T1000 (cell line): ENCODE data around the gene CEP41.

Experiments
- DNase-seq: peaks from one replicate; lab custom pipeline; 2025; ENCODE audit warnings: mixed read lengths; lab: John Stamatoyannopoulos, UW

The CEP41 gene

DNA sequence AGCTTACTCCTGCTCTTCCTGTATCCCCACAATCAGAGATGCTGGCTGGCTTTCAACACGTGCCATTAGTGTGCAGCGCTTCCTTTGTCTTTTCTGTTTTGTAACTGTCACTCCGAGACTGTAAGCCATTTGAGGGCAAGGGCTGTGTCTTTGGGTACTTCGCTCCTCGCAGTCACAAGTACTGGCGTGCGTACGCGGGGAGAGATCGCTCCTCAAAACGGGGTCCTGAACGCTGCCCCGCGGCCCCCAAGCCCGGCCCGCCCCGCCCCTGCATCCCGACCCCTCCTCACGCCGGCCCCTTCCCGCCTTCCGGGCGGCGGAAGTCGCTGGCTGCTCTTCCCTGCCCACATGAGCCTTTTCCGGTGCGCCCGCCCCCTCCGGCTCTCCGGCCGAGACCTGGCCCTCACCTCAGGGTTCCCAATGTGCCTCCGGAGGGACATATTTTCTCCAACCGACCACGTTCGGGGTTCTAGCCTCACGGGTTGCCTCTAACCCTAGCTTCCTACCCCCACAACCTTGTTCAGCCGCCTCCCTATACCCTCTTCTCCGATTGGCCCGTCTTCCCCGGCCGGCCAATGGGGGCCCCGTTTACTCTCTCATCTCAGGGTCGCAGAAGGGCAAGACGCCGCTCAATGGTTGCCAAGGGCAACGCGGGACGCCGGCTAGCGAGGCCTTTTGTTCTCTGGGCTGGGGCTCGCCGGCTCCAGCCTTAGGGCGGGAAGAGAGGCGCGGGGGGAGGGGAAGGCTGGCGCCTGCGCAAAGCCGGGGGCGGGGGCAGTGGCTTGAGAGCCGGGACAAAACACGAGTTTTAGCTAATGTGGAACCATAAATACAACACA lies at the start of gene CEP41:
Gene CEP41 (minus strand): TSS at position 490 of the 839 bp plus-strand sequence. CDS start 50 bp downstream, at position 440.
- peak; percentile 91 for DNase-seq

DNA sequence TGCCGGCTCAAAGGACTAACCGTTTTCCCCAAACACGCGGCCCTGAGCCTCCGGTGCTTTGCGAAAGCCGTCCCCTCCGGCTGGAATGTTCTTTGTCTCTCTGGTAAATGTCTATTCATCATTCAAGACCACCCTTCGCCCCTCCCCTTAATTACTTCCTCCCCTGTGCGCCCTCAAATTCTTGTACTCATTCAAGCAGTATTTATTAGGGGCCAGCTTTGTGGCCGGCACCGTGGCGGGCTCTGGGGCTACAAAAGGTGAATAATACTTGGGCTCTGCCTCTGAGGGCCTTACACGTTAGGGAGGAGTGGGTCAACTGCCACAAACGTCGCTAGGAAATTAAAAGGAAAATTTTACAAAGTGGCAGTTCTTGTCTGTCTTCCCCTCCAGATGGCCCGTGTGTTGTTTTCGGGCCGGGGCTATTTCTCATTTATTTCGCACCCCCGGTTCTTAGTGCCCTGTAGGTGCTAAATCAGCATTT lies 49.5 kb upstream of the CEP41 start:
- DNase-seq: no peak

DNA sequence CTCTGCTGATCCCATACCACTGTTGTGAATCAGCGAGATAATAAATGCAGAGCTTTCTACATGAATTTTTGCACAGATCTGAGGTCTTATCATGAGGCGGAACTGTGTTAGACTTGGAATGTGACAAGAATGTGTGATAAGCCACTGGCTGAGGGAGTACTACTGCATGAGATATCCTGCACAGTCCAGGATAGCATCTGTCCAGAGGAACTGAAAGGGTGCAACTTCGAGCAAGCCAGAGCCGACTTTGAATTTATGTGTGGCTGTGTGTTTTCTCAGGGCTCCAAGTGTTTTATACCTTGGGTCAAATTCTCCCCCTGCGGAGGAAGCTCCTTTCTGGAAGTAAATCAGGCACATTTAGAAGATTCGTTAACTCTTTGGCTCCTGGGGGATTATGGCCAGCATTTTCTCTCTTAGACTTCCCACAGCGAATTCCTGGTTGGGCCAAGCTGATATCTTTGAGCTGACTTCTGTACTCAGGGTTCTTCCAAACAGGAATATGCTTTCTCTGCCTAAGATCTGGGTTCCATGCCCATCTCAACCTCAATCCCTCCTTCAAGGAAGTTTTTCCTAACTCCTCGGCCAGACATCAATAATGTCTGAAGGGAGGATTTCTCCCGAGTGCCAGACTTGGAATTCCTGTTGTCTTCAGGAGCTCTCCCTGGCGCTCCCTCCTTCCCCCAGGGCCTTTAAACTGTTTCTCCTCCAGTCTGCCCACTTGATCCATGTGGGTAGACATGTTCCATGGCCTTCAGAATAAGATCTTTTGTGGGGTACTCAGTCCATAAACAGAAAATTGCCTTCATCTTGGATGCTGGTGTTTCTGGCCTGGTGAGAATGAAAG lies 48.5 kb upstream of the CEP41 start:
- DNase-seq: no peak

GRCh38 chr7:130488392-130489139 lies 47.8 kb upstream of the CEP41 start:
- no peak for DNase-seq

- DNase-seq: no peak
These were observed 46.2 kb upstream of the CEP41 start for GRCh38 chr7:130486954-130487436.

DNA sequence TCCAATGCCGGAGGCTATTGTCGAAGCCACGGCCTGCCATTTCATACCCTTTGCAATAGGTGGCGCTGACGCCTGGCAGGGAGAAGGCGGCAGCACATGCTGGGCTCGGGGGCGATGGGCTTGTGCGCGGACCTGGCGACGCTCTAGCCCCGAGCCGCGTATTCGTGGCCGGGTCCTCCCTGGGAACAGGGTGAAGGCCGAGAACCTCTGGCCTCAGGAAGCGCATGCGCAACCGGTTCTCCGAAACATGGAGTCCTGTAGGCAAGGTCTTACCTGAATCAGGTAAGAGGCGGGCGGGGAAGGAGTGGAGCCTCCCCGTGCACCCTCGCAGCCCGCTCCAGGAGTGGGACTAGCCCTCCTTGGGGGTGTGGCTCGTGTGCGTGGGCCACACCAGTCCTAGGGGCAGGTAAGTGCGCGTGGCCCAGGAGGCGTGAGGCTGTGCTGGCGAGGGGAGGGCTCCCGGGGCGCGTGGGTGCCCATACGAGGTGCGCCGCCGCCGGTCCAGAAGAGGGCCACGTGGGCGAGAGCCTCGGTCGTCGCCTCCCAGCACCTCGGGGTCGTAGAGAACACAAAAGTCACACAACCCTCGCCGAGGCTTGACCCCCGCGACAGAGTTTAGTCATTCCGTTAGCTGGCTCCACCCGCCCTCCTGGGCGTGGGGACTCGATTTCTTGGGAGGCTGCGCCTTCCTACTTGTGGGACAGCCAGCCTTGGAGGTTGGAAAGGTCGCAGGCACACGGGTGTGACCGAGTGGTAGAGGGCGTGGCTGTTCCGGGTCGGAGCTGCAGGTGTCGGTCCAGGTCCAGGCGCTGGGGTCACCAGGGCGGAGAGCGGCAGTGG lies 45.5 kb upstream of the CEP41 start:
- DNase-seq: no peak

- no peak for DNase-seq
These were observed 44.9 kb upstream of the CEP41 start for GRCh38 chr7:130485734-130486113.

- no peak for DNase-seq
These were observed 42.2 kb upstream of the CEP41 start for GRCh38 chr7:130483031-130483430.

GRCh38 chr7:130481898-130482297 lies 41.1 kb upstream of the CEP41 start:
- no peak for DNase-seq

GRCh38 chr7:130479716-130480400 lies 39.0 kb upstream of the CEP41 start:
- DNase-seq: no peak

DNA sequence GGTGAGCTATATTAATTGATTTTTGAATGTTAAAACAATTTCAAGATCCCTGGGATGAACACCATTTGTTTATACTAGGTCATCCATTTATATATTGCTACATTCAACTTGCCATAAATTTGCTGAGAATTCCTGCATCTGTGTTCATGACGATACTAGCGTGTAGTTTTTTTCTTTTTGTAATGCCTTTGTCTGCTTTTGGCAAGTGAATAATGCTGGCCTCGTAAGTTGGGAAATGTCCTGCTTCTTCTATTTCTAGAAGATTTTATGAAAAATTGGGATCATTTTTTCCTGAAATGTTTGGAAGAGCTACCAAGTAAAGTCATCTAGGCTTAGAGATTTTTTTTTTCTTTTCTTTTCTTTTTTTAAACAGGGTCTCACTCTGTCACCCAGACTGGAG lies 38.2 kb upstream of the CEP41 start:
- no peak for DNase-seq

DNA sequence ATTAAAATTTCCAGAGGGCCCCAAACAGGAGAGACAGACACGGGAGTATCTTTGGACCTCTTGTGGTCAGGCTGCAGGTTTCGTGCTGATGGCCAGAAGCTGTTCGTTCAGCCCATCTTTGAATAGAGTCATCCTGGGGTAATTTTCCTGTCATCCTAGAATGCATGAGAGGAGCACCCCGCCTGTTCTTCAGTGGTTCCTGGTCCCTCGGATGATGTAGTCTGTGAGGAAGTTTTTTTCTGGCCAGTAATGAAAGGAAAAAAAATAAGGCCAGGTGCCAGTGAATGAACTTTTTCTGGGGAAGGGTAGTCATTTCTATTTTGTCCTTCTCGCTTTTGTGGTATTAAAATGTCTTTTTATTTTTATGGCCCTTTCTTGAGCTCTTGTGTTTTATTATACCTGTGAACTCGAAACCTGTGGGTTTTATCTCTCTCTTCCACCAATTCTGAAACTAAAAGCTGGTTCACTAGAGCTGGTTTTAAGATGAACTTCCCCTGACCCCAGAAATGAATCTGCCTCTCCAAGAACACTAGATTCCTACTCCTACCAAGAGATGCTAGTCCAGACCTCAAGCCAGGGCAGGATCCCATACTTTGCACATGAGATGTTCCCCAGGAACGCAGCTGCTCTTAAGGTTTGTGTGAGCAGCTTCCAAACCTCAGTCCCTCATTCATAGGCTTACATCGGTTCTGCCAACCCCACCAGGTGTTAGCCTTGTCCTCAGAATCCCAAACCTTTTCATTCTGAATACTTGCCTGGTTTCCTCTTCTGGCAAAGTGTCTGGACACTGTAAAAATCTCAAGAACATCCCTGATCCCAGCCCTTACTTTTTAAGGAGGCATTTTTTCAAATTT lies 35.7 kb upstream of the CEP41 start:
- DNase-seq: no peak

DNA sequence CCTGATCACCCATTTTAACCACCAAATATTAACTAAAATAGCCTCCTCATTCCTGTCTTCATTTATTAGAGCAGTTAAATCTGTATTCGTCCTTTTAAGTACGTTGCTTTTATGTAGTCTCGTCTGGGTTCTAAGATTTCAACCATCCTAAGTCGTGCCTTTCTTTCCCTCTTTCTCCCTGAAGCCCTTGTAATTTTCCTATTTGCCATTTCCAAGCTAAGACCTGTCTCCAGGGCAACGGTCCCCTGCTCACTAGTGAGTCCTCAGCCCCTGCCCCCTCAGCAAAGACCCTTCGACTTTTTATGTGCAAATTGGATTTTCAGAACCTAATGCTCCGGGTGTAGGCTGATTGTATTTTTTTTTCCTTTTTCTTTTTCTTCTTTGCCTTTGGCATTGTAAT lies 35.0 kb upstream of the CEP41 start:
- DNase-seq: no peak

DNA sequence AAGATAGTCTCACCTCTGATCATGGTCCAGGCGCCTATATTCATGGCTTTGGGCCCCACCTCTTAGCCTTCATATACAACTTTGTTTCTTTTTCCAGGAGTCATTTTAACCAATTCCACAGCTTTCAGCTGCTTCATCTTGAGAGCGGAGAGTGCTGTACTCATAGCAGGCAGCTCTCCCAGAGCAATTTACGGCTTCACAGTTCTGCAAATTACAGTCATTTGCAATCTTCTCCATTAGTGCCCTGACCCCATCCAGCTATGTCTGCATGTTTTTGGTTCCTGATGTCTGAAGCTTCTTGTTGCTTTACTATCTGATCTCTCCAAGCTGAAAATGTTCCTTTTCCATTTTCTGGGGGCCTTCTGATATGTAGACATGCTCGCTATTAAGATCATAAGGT lies 33.1 kb upstream of the CEP41 start:
- no peak for DNase-seq

DNA sequence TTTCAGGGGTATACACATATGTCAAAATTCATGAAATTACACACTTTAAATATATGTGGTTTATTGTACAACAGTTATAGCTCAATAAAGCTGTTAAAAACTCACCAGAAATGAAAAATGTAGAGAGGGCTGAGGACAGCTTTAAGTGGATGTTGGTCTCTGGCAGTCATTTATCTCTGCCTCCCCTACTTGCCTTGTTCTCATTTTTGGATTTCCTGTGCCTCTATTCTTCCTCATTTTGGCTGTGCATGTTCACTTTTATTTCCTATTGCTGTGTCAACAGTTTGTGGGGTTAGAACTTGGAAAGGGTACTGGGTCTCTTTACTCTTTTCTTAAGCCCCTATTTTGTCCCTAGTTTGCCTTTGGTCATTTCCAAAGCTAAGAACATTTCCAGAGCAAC lies 32.5 kb upstream of the CEP41 start:
- no peak for DNase-seq

DNA sequence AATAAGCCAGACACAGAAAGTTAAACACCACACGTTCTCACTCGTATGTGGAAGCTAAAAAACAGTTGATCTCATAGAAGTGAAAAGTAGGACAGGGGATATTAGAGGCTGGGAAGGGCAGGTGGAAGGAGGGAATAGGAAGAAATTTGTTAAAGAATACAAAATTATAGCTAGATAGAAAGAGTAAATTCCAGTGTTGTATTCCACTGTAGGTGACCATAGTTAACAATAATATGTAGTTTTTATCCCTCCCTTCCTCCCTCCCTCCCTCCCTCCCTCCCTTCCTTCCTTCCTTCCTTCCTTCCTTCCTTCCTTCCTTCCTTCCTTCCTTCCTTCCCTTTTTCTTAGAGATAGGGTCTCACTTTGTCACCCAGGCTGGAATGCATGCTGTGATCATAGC lies 31.2 kb upstream of the CEP41 start:
- DNase-seq: no peak

GRCh38 chr7:130468612-130469011 lies 27.8 kb upstream of the CEP41 start:
- DNase-seq: no peak

- no peak for DNase-seq
These were observed 23.0 kb upstream of the CEP41 start for GRCh38 chr7:130463553-130464434.

DNA sequence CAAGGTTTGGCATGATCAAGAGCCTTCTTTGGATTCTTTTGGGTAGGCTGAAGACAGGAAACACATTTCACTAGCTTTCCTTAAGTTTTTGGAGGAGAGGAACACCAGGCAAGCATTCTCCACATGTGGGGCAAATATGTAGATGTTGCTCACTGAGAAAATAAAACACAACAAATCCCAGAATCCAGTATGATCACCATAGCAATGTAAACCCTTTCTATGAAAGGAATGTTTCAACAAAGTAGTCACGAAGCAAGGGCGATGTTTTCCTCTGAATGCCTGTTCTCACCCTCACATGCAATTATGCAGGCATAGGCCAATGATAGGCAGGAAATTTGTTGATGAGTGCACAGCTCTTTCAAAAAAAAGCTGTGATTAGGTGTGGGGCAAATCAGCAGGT lies 20.5 kb upstream of the CEP41 start:
- DNase-seq: no peak
